IMR-90 (cell line): ENCODE results near the gene LGALS9.

Experiments
- BHLHE40 ChIP-seq: fragments of 150-350 bp; IDR thresholded peaks from 2 replicates; pipeline ENCODE4 v1.6.1; 2016; ENCODE audit warnings: mild to moderate bottlenecking, low read depth, low read length
- MAFK ChIP-seq: IDR thresholded peaks from 2 replicates; pipeline ENCODE4 v1.6.1; 2012; ENCODE audit warnings: low read depth, low read length, improper control_type of control experiment
- MXI1 ChIP-seq: IDR thresholded peaks from 2 replicates; pipeline ENCODE4 v1.6.1; 2012; ENCODE audit warnings: low read depth, mild to moderate bottlenecking, low read length, moderate library complexity, borderline replicate concordance
- NFE2L2 ChIP-seq: fragments of 150-350 bp; IDR thresholded peaks from 2 replicates; pipeline ENCODE4 v1.6.1; 2016; ENCODE audit warnings: low read depth, mild to moderate bottlenecking, low read length
- POLR2A ChIP-seq: IDR thresholded peaks from 2 replicates; pipeline ENCODE4 v1.6.1; 2012; ENCODE audit warnings: mild to moderate bottlenecking, low read depth, low read length
- RAD21 ChIP-seq: IDR thresholded peaks from 2 replicates; pipeline ENCODE4 v1.6.1; 2012; ENCODE audit warnings: low read length, improper control_type of control experiment
- RFX5 ChIP-seq: IDR thresholded peaks from 2 replicates; pipeline ENCODE4 v1.8.0; 2012; ENCODE audit warnings: low read depth, mild to moderate bottlenecking, low read length, moderate library complexity
- SMC3 ChIP-seq: fragments of 150-350 bp; IDR thresholded peaks from 2 replicates; pipeline ENCODE4 v1.6.1; 2016; ENCODE audit warnings: low read depth, mild to moderate bottlenecking, antibody characterized with exemption, low read length, moderate library complexity
- TF ChIP-seq, protein P1 (sequence below): conservative IDR thresholded peaks from 2 replicates; pipeline ENCODE4 v1.5.1; 2012; ENCODE audit warnings: mild to moderate bottlenecking, low read depth, low read length, improper control_type of control experiment
- TF ChIP-seq, protein P2 (sequence below): fragments of 150-350 bp; IDR thresholded peaks from 2 replicates; pipeline ENCODE4 v1.6.1; 2017; ENCODE audit warnings: mild to moderate bottlenecking, antibody characterized with exemption, low read length, low read depth
- TF ChIP-seq, protein P3 (sequence below): fragments of 150-350 bp; IDR thresholded peaks from 2 replicates; pipeline ENCODE4 v1.6.1; 2016; ENCODE audit warnings: low read depth, mild to moderate bottlenecking, low read length, moderate library complexity, borderline replicate concordance

DNA sequence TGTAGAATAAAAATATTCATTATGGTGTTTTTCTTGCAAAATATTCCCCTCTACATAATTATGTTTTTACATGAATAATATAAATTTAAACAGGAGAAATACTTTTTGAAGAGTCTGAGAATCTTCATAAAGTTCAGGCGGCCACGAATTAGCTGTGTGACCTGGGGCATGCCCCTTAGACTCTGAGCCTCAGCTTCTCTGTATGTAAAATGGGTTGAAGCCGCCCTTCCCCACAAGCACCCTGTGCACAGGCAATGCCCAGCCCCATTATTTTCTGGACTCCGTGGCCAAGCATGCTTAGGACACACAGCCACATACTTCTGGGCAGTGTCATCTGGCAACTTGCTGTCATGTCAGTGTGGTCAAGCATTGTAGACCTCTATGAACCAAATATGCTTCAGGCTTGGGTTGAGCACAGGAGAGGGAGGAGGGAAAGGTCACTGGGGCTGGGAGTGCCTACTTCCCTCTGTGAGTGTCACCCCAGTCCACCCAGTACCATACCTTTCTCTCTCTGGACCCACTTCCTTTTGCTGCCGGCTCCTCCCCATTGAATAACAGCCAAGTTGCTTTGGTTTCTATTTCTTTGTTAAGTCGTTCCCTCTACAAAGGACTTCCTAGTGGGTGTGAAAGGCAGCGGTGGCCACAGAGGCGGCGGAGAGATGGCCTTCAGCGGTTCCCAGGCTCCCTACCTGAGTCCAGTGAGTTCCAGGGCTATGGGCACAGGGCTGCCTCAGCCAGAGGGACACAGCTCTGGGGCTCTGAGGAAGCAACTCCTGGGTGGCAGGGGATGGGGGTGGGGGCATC lies at the start of gene LGALS9:
- TF ChIP-seq, protein P1, sequence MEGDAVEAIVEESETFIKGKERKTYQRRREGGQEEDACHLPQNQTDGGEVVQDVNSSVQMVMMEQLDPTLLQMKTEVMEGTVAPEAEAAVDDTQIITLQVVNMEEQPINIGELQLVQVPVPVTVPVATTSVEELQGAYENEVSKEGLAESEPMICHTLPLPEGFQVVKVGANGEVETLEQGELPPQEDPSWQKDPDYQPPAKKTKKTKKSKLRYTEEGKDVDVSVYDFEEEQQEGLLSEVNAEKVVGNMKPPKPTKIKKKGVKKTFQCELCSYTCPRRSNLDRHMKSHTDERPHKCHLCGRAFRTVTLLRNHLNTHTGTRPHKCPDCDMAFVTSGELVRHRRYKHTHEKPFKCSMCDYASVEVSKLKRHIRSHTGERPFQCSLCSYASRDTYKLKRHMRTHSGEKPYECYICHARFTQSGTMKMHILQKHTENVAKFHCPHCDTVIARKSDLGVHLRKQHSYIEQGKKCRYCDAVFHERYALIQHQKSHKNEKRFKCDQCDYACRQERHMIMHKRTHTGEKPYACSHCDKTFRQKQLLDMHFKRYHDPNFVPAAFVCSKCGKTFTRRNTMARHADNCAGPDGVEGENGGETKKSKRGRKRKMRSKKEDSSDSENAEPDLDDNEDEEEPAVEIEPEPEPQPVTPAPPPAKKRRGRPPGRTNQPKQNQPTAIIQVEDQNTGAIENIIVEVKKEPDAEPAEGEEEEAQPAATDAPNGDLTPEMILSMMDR = no peak
- TF ChIP-seq, protein P2, sequence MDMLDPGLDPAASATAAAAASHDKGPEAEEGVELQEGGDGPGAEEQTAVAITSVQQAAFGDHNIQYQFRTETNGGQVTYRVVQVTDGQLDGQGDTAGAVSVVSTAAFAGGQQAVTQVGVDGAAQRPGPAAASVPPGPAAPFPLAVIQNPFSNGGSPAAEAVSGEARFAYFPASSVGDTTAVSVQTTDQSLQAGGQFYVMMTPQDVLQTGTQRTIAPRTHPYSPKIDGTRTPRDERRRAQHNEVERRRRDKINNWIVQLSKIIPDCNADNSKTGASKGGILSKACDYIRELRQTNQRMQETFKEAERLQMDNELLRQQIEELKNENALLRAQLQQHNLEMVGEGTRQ = no peak
- TF ChIP-seq NFE2L2 (no peak), BHLHE40 (no peak), POLR2A (no peak), MAFK (no peak), RFX5 (no peak), MXI1 (no peak), RAD21 (no peak), SMC3 (no peak)
- TF ChIP-seq, protein P3, sequence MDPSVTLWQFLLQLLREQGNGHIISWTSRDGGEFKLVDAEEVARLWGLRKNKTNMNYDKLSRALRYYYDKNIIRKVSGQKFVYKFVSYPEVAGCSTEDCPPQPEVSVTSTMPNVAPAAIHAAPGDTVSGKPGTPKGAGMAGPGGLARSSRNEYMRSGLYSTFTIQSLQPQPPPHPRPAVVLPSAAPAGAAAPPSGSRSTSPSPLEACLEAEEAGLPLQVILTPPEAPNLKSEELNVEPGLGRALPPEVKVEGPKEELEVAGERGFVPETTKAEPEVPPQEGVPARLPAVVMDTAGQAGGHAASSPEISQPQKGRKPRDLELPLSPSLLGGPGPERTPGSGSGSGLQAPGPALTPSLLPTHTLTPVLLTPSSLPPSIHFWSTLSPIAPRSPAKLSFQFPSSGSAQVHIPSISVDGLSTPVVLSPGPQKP = no peak
